ENCODE results near the gene PRLR. TPM values are rescaled to one million over a fixed set of nuclear protein-coding genes. Genes with fewer than 3 reads are reported as not detected.

The PRLR gene
- total RNA-seq, 4 donors from 2014 or later, result 9.1 to 69.5 (median 54.1) TPM

DNA sequence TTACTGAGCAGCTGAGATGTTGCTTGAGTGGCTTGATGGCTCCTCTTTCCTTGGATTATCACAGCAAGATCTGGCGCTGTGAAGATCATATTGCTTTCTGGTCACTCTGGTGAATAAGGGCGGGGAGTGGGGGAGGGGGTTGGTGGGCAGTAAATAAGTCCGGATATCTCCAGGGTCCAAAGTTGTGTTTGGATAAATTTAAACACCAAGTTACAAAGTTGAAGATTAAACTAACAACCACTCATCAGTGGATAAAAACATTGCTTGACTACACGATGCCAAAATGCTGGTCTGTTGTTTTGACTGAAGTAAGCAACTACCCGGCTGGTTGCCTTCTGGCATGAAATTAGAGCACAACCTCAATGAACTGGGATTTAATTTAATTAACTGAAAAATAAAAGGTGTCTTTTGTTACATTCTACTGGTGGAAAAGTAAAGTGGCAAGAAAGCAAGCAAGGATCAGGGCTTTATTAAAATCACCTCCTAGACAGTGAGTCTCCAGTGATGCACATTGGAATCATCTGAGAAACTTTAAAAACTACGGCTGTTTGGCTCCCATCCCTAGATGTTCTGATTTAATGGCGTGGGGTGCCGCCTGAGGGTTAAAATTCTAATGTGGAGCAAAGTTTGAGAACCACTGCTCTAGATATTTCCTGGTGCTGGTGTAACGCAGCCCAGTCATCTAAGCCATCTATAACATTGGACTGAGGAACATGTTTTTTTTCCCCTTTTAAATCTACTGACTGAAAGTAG, 95.8 kb downstream of the PRLR start:
- H3K4me3 ChIP-seq, result no peak overlapping the region
- H3K27me3 ChIP-seq, result no peaks in the 10 kb centered on the region
- DNase-seq, result no peak
- no peaks in the 10 kb centered on the region for H3K4me1 ChIP-seq
- no peaks in the 10 kb centered on the region for H3K9me3 ChIP-seq
- TF ChIP-seq POLR2A (IDR thresholded peaks at IDR 0.05) (no peak), CTCF (IDR thresholded peaks at IDR 0.05) (no peak)
- no peak overlapping the region for H3K27ac ChIP-seq
- H3K36me3 ChIP-seq, result no peaks in the 10 kb centered on the region

DNA sequence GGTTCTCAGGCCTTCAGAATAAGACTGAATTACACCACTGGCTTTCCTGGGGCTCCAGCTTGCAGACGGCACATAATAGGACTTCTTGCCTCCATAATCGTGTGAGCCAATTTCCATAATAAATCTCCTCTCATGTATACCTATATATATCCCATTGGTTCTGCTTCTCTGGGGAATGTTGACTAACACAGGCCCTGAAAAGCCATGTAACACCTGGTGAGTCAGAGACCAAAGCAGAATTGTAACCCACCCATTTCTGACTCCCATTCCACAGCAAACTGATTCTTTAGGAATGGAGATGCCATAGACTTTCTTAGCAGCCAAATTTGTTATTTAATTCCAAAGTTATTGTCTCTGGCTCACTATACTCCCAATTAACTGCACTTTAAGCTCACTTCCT, 97.1 kb downstream of the PRLR start:
- no peaks in the 10 kb centered on the region for H3K27me3 ChIP-seq
- no peak overlapping the region for H3K27ac ChIP-seq
- H3K9me3 ChIP-seq, result no peaks in the 10 kb centered on the region
- no peak for DNase-seq
- H3K4me3 ChIP-seq, result no peak overlapping the region
- TF ChIP-seq CTCF (IDR thresholded peaks at IDR 0.05) (no peak), POLR2A (IDR thresholded peaks at IDR 0.05) (no peak)
- no peaks in the 10 kb centered on the region for H3K36me3 ChIP-seq
- no peaks in the 10 kb centered on the region for H3K4me1 ChIP-seq

GRCh38 chr5:35131723-35132122, 98.6 kb downstream of the PRLR start:
- no peak overlapping the region for H3K4me3 ChIP-seq
- no peak for DNase-seq

GRCh38 chr5:35129921-35130485, 100.3 kb downstream of the PRLR start:
- H3K4me3 ChIP-seq, result no peak overlapping the region
- no peaks in the 10 kb centered on the region for H3K4me1 ChIP-seq
- no peak overlapping the region for H3K27ac ChIP-seq
- no peaks in the 10 kb centered on the region for H3K27me3 ChIP-seq
- TF ChIP-seq CTCF (IDR thresholded peaks at IDR 0.05) (no peak), POLR2A (IDR thresholded peaks at IDR 0.05) (no peak)
- DNase-seq, result peak in 1 of 3 donors; percentile 66
- H3K36me3 ChIP-seq, result no peaks in the 10 kb centered on the region
- H3K9me3 ChIP-seq, result no peaks in the 10 kb centered on the region

More at GRCh38 chr5:35131723-35132122, 98.6 kb downstream of the PRLR start:
- Histone ChIP-seq H3K36me3 (no peaks in the 10 kb centered on the region), H3K9me3 (no peaks in the 10 kb centered on the region), H3K27me3 (no peaks in the 10 kb centered on the region), H3K4me1 (no peaks in the 10 kb centered on the region), H3K27ac (no peak overlapping the region)
- no peak for TF ChIP-seq CTCF (IDR thresholded peaks at IDR 0.05)
- no peak for TF ChIP-seq POLR2A (IDR thresholded peaks at IDR 0.05)

DNA sequence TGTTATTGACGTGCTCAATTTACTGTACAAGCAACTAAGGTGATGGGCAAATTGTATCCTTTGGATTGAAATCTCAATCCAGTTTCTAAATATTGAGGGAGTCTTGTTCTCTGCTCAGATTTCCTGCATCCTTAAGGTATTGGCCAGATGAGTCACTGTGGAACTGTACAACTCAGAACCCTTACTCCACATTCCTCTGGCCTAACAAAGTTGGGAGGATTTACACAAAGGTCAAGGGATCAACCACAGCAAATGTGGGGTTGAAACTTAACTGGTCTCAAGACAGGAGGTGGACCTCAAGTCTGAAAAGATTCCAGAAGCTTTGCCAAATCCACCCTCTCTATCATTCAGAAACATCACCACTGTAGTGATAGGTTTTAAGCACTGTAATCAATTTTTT, 101.0 kb downstream of the PRLR start:
- H3K27ac ChIP-seq, result no peak overlapping the region
- H3K4me1 ChIP-seq, result no peaks in the 10 kb centered on the region
- no peaks in the 10 kb centered on the region for H3K27me3 ChIP-seq
- TF ChIP-seq POLR2A (IDR thresholded peaks at IDR 0.05), result no peak
- TF ChIP-seq CTCF (IDR thresholded peaks at IDR 0.05), result no peak
- DNase-seq, result no peak
- no peaks in the 10 kb centered on the region for H3K36me3 ChIP-seq
- no peaks in the 10 kb centered on the region for H3K9me3 ChIP-seq
- H3K4me3 ChIP-seq, result no peak overlapping the region

Data from Peyer's patch (tissue), 4 donors.